HG03066 (cell line): ENCODE results near the gene YAE1.

Experiments used
- ATAC-seq: cut with Tn5 transposase; IDR thresholded peaks from one replicate; pipeline ENCODE4 v1.9.1; 2021; ENCODE audit warnings: low read depth; ENCODE audit not compliant: unreplicated experiment

The YAE1 gene

GRCh38 chr7:39606352-39606751, 40.1 kb downstream of the YAE1 start:
- ATAC-seq: no peak

DNA sequence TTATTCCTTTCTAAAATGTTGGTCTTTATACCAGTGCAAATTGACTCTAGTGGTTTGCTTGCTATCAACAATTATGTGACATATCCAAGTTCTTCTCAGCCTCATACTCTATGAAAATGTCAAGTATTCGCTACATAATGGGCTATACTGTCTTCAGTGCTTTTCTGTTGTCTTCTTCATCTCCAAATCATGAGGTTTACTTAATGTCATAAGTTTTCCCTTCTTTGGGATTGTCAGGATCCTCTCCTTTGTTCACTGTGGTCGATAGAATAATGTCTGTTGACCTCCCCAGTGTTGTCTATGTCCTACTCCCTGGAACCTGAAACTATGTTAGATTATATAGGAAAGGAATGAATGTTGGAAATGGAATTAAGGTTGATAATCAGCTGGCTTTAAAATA, 40.7 kb downstream of the YAE1 start:
- no peak for ATAC-seq

DNA sequence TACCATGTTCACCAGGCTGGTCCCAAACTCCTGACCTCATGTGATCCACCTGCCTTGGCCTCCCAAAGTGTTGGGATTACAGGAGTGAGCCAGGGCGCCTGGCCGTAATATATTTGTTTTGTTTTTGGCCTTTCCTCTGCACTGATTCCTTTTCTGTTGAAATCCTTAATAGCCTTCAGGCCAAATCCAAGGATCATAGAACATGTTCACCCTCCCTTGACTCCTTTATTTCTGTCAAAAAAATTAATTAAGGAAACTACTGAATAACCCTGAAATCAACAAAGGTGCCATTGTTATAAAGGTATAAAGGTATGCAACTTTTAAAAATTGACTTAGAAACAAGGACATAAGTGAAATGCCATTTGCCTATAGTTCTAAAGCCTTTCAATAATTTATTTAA, 41.7 kb downstream of the YAE1 start:
- ATAC-seq: no peak

DNA sequence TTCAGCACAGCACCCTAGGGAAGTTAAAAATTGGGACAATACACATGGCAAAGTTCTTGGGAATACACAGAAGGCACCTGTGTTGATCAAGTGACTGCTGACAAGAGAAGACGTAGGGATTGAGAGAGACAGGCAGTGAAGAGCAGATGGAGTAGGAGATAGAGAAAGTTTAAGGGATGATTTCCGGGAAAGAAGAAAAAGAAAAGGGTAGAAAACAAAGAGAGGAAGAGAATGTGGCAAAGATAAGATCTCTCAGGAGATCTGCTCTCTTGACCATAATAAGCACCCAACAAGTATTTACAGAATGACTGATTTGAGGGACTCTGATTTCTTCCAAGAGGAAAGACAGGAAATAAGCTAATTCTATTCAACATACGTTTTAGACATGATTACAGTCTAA, 42.1 kb downstream of the YAE1 start:
- no peak for ATAC-seq

DNA sequence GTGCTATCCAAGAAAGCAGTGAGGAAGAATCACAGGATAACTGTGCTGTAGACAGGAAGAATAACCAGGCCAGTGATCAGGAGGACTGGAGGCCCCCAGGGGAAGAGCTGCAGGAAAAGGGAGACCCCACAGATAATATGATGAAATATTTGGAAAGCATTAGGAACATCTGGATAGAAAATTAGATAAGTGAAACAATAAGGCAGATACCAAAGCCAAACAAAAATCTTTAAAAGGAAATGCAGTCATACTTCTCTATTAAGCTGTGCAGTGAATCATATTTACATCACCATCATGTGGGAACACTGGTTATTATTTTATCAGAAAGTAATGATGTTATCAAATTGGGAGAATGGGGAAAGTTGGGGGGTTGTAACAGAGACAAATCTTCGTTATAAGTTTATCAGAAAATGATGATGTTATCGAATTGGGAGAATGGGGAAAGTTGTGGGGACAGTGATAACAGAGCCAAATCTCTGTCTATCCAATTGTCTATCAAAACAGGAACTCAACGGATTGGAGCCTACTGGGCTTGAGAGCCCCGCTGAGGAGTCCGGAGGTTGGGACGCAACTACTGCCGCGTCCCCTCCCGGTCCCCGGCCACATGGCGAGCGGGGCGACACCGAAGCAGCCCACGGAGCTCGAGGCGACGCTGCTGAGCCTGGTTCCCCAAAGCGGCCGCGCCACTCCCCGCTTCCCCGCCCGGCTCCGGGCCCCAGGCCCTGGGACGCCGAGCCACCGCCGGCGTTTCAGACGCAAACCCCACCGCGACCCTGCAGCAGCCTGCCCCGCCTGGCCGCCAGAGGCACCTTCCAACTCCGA, 43.1 kb downstream of the YAE1 start:
- ATAC-seq: no peak

DNA sequence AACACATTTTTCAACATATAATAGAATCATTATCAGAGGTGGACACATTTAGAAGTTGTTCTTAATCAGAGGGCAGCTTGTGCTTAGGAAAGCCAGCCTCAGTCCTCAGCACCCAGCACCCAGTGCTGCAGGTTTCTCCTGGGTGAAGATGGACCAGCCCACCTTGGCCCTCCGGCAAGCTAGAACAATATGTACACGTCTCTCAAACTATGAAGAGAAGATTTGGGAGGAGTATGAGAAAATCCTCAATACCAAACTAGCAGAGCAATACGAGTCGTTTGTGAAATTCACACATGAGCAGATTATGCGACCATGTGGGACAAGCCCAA, 43.7 kb downstream of the YAE1 start:
- ATAC-seq: no peak

GRCh38 chr7:39613577-39613976, 47.4 kb downstream of the YAE1 start:
- no peak for ATAC-seq

GRCh38 chr7:39614299-39614698, 48.1 kb downstream of the YAE1 start:
- ATAC-seq: no peak

- no peak for ATAC-seq
These were observed 49.3 kb downstream of the YAE1 start for GRCh38 chr7:39615350-39615975.

- no peak for ATAC-seq
These were observed 49.9 kb downstream of the YAE1 start for GRCh38 chr7:39616138-39616537.

DNA sequence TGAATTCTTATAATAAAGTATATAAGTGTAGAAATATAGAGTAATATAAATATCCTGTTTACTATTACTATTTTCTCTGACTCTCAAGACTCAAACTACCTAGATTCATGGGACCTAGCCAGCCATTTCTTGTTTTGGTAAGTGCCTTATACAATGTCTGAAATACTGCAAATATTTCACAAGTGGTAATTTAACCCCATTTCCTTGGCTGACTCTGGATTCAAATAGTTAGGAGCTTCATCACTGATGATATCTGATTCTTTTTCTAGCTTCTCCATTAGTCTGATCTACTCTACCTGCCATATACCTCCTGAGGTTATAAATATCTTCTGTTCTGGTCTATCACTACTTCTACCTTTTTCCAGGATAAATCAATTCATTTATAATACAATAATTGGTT, 50.8 kb downstream of the YAE1 start:
- ATAC-seq: no peak

GRCh38 chr7:39618868-39619267, 52.7 kb downstream of the YAE1 start:
- ATAC-seq: no peak

- ATAC-seq: no peak
These were observed 54.3 kb downstream of the YAE1 start for GRCh38 chr7:39620486-39620885.

DNA sequence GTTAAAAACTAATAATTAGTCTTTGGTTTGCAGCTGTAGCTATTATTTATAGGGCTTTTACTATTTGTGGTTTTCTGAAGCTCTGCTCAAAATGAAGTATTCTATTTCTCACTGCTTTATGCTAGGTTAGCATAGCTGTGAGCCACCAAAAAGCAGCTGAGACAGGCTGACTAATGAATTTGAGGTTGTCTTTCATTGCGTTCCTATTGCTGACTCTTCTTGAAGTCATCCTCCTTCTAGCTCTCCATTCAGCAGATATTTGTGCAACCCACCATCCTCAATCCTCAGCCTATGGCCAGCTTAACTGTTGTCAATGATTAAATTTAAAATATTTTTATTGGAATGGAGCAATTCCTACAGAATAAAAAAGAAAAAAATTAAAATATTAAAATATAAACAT, 55.1 kb downstream of the YAE1 start:
- ATAC-seq: no peak

- peak; percentile 25 for ATAC-seq
These were observed 55.7 kb downstream of the YAE1 start for GRCh38 chr7:39621784-39622411.
